ENCODE results near the gene PLB1. TPM values are rescaled to one million over a fixed set of nuclear protein-coding genes. Genes with fewer than 3 reads are reported as not detected.

PLB1 gene
- polyA plus RNA-seq, 1 donor from 2014 or later, result 2.8 TPM

DNA sequence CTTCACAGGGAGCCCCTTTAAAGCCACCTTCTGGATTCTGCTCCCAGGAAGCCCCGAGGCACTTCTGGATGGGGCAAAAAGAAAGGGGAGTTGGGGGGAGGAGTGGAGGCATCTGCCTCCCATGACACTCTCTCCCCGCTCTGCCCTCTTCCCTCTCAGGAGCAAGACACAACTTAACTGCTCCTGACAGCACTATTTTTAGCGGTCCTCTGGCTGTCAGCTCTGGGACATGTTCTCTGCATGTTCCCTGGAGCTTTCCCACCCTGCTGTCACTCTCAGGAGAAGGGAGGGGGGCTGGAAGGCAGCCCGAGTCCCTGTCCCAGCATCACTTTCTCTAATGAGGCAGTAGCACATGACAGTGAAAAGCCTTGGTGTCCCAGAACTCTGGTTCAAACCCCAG, 32.3 kb downstream of the PLB1 start:
- Histone ChIP-seq H3K9me3 (ENCODE audit: low read length) (no peaks in the 10 kb centered on the region), H3K27me3 (ENCODE audit: insufficient read depth, low read depth, low read length) (no peaks in the 10 kb centered on the region)
- TF ChIP-seq MXI1 (conservative IDR thresholded peaks at IDR 0.05; ENCODE audit: poor library complexity, severe bottlenecking), result no peak
- TF ChIP-seq REST (IDR thresholded peaks at IDR 0.05; ENCODE audit: borderline replicate concordance), result no peak
- TF ChIP-seq CTCF (IDR thresholded peaks at IDR 0.05; ENCODE audit: poor library complexity, severe bottlenecking), result no peak
- TF ChIP-seq EZH2 (IDR thresholded peaks at IDR 0.05; ENCODE audit: borderline replicate concordance, insufficient read depth, low read length, poor library complexity, severe bottlenecking), result no peak
- TF ChIP-seq POLR2AphosphoS5 (IDR thresholded peaks at IDR 0.05), result peak; percentile 72
- TF ChIP-seq RAD21 (conservative IDR thresholded peaks at IDR 0.05), result no peak
- no peak for TF ChIP-seq TAF1 (IDR thresholded peaks at IDR 0.05; ENCODE audit: low read depth)
- no peak for TF ChIP-seq SMC3 (conservative IDR thresholded peaks at IDR 0.05; ENCODE audit: poor library complexity)
- peak; percentile 85 for TF ChIP-seq EP300 (conservative IDR thresholded peaks at IDR 0.05; ENCODE audit: poor library complexity, severe bottlenecking)

GRCh38 chr2:28530782-28531181, 34.9 kb downstream of the PLB1 start:
- Histone ChIP-seq H3F3A (ENCODE audit: insufficient read depth, low read length, poor library complexity, severe bottlenecking) (no peaks in the 10 kb centered on the region), H3K9me2 (ENCODE audit: insufficient read depth, low read length) (no peaks in the 10 kb centered on the region), H3K79me2 (replicated peaks; ENCODE audit: insufficient read depth, low read length) (no peaks in the 10 kb centered on the region), H3K36me3 (ENCODE audit: insufficient read depth, low read length) (no peaks in the 10 kb centered on the region), H3K9ac (ENCODE audit: low read length) (no peak overlapping the region), H3K27me3 (ENCODE audit: insufficient read depth, low read depth, low read length) (no peaks in the 10 kb centered on the region), H3K4me3 (ENCODE audit: low read length) (no peak overlapping the region), H3K4me2 (ENCODE audit: low read length) (no peak overlapping the region), H3K9me3 (ENCODE audit: low read length) (no peaks in the 10 kb centered on the region), H3K27ac (ENCODE audit: low read length) (no peak overlapping the region), H2AFZ (ENCODE audit: low read depth, low read length) (no peak overlapping the region), H4K20me1 (ENCODE audit: insufficient read depth) (no peaks in the 10 kb centered on the region)
- TF ChIP-seq REST (IDR thresholded peaks at IDR 0.05; ENCODE audit: borderline replicate concordance) (no peak), CTCF (IDR thresholded peaks at IDR 0.05; ENCODE audit: poor library complexity, severe bottlenecking) (no peak), MXI1 (conservative IDR thresholded peaks at IDR 0.05; ENCODE audit: poor library complexity, severe bottlenecking) (no peak), RAD21 (conservative IDR thresholded peaks at IDR 0.05) (no peak), TAF1 (IDR thresholded peaks at IDR 0.05; ENCODE audit: low read depth) (no peak), EP300 (conservative IDR thresholded peaks at IDR 0.05; ENCODE audit: poor library complexity, severe bottlenecking) (no peak)

More for the DNA sequence above, 32.3 kb downstream of the PLB1 start:
- no peaks in the 10 kb centered on the region for H3K79me2 ChIP-seq (replicated peaks; ENCODE audit: insufficient read depth, low read length)
- peak overlapping the region; percentile 66 for H3K27ac ChIP-seq (ENCODE audit: low read length)
- no peaks in the 10 kb centered on the region for H3K36me3 ChIP-seq (ENCODE audit: insufficient read depth, low read length)
- no peak overlapping the region for H3K4me2 ChIP-seq (ENCODE audit: low read length)
- peak overlapping the region; percentile 31 for H3K4me3 ChIP-seq (ENCODE audit: low read length)
- H3K9ac ChIP-seq (ENCODE audit: low read length), result peak overlapping the region; percentile 38
- no peaks in the 10 kb centered on the region for H3K9me2 ChIP-seq (ENCODE audit: insufficient read depth, low read length)
- no peaks in the 10 kb centered on the region for H4K20me1 ChIP-seq (ENCODE audit: insufficient read depth)
- H3F3A ChIP-seq (ENCODE audit: insufficient read depth, low read length, poor library complexity, severe bottlenecking), result no peaks in the 10 kb centered on the region
- no peak overlapping the region for H2AFZ ChIP-seq (ENCODE audit: low read depth, low read length)

All from neural cell (in vitro differentiated cells).